ENCODE data around the gene PLXDC2.

GRCh38 chr10:20298417-20298816 lies 482.2 kb downstream of the PLXDC2 start:
- no peak for TF ChIP-seq POLR2A (IDR thresholded peaks at IDR 0.05)
- TF ChIP-seq, protein P1, sequence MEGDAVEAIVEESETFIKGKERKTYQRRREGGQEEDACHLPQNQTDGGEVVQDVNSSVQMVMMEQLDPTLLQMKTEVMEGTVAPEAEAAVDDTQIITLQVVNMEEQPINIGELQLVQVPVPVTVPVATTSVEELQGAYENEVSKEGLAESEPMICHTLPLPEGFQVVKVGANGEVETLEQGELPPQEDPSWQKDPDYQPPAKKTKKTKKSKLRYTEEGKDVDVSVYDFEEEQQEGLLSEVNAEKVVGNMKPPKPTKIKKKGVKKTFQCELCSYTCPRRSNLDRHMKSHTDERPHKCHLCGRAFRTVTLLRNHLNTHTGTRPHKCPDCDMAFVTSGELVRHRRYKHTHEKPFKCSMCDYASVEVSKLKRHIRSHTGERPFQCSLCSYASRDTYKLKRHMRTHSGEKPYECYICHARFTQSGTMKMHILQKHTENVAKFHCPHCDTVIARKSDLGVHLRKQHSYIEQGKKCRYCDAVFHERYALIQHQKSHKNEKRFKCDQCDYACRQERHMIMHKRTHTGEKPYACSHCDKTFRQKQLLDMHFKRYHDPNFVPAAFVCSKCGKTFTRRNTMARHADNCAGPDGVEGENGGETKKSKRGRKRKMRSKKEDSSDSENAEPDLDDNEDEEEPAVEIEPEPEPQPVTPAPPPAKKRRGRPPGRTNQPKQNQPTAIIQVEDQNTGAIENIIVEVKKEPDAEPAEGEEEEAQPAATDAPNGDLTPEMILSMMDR (IDR thresholded peaks at IDR 0.05), result no peak
